GM18867 (cell line): ENCODE data around the gene EVA1C.
"Not testable (repeated sequence)": the region's sequence is repeated elsewhere in the genome, so short reads cannot be mapped to it uniquely, and the experiment has no call there.

Experiments used
- ATAC-seq: cut with Tn5 transposase; IDR thresholded peaks from one replicate; pipeline ENCODE4 v1.9.1; 2021; ENCODE audit warnings: mild to moderate bottlenecking, moderate library complexity; ENCODE audit not compliant: unreplicated experiment

Gene EVA1C

DNA sequence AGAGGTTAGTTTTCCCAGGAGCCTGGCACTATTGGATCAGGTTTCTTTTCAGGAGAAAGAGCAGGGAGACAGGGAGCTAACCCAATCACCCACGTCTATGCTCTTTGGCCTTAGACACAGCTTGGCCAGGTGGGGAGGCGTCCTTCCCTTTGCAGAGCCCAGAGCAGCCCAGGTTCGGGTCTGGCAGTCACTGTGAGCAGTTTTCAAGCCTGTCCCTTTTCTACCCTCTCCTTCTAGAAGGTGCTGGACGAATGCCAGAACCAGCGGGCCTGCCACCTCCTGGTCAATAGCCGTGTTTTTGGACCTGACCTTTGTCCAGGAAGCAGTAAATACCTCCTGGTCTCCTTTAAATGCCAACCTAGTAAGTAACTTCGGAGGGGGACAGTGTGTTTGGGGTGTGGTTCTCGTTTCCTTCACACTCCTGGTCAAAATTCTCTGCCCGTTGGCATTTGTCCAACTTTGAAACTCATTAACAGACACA is 44.9 kb downstream of the EVA1C start:
- ATAC-seq, result no peak

DNA sequence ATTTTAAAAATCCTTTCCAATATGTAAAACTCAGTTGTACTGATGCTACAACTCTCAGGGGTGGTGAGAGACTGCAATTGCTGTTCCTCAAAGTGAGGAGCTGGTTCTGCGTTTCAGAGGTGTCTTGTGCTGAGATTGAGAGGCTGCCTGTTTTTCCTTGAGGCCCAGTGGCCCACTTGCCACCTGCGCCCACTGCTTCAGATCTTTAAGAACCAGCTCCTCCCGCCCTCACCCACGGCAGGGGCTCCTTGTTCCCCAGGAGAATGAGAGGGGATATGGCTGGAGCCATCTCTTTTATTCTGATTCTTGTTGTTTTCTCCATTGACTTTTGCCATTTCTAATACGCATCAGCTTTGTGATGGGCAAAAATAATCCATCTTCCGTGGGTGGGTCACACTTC is 45.5 kb downstream of the EVA1C start:
- ATAC-seq, result no peak

DNA sequence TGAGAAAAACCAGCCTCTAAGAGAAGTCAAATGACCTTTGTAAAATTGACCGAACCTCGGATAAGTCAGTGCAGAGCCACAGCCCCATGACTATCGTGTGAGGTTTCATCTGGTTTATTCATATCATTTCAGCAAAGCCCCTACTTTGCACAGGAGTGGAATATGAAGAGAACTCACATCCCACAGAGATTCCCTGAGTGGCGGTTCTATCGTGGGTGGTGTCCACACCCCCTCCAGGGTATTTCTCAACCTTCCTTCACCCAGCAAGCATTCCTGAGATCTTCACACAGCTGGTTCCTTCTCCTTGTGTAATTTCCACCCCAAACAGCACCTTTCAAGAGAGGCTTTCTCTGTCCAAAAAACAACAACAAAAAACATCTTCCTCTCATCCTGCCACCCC is 47.5 kb downstream of the EVA1C start:
- ATAC-seq, result no peak

DNA sequence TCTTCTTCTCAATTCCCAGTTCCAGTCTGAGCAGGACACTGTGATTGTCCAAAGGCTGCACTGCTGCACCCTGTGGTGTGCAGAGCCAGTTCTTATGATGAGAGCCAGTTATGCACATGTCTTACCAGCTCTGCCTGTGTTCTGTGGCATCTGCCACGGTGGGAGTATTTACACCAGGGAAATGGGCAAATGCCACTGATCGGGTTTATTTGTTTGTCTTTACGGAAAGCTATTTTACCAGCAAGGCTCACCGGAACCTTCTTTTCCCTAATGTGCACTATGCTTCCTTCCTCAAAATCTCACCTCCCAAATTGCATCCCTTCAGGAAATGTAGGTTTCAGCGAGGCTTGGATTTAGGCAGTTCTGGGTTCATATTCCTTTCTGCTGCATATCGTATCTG is 49.0 kb downstream of the EVA1C start:
- no peak for ATAC-seq

DNA sequence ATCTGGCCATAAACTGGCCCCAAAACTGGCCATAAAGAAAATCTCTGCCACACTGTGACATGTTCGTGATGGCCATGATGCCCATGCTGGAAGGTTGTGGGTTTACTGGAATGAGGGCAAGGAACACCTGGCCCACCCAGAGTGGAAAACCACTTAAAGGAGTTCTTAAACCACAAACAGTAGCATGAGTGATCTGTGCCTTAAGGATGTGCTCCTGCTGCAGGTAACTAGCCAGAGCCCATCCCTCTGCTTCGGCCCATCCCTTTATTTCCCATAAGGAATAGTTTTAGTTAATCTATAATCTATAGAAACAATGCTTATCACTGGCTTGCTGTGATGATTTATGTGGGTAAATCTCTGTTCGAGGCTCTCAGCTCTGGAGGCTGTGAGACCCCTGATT is 50.1 kb downstream of the EVA1C start:
- ATAC-seq, result not testable (repeated sequence)

DNA sequence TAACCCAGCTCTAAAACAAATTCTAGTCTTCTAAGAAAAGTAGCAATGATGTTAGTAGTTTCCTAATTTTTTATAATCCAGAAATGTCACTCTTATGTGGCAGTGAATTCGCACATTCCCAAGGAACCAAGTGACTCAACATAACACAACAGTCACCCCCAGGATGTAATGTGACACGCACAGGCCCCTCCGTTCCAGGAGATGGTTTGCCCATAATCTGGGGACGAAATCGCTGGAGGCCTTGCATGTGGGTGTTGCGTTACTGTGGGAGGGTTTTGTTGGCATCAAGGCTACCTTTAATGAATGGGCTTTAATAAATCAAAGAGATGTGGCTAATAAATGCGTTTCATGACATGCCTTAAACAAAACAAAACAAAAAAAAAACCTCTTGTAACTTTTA is 50.9 kb downstream of the EVA1C start:
- no peak for ATAC-seq

DNA sequence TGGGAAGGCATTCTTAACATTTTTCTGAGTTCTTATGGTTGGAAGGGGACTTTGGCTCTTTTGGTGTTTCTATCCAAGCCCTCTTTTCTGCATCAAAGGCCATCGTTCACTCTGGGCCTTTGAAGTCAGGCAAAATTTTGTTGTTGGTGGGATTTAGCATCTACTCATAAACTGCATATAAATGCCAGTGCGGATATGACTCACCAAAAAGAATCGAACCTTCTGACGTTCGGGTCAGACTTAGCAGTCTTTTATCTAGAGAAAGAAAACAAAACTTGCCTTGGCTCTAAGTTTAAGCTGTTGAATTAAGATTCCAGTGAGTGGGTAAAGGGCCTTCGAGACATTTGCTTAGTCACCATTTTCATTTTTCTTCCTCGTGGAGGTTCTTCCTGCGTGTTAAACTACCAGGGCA is 51.4 kb downstream of the EVA1C start:
- ATAC-seq, result no peak

DNA sequence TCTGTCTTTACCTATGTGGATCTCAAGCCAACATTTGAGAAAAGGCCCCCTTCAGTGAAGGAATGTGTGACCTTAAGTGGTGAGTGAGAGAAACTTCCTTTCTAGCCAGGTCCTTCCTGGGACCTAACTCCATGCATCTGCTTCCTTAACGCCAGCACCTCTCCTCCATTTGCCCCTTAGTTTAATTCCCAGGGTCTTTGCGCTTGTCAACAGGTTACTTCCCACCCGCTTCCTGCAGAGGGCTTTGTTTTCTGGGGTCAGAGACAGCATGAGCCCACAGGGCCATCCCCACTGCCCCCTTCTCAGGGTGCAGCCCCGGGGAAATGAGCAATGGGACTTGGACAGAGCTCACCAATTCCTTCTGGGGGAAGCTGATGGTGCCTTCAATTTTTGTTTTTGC is 54.8 kb downstream of the EVA1C start:
- ATAC-seq, result no peak

DNA sequence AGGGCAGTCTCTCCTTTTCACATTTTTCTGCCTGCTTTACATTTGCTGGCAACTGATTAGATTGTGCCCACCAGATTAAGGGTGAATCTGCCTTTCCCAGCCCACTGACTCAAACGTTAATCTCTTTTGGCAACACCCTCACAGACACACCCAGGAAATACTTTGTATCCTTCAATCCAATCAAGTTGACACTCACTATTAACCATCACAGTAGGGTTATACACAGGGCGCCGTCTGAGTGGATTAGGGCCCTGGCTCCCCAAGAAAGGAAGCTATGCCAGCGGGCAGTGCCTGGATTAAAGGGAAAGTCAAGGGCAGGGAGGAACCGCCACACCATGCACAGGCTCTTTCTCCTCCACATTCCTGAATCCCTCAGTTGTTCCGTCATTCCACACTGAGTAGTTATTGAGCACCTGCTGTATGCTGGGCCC is 56.2 kb downstream of the EVA1C start:
- ATAC-seq, result no peak

DNA sequence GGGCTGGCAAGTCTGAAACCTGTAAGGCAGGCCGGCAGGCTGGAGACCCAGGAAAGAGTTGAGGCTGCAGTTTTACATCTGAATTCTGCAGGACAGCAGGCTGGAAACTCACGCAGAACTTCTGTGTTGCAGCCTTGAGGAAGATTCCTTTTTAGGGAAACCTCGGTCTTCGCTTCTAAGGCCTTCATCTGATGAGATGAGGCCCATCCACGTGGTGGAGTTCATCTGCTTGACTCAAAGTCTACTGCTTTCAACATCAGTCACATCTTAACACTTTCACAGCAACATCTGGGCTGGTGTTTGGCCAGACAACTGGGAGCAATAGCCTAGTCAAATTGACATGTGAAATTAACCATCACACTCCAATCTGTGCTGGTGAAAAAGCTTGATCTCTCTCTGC is 57.1 kb downstream of the EVA1C start:
- no peak for ATAC-seq

DNA sequence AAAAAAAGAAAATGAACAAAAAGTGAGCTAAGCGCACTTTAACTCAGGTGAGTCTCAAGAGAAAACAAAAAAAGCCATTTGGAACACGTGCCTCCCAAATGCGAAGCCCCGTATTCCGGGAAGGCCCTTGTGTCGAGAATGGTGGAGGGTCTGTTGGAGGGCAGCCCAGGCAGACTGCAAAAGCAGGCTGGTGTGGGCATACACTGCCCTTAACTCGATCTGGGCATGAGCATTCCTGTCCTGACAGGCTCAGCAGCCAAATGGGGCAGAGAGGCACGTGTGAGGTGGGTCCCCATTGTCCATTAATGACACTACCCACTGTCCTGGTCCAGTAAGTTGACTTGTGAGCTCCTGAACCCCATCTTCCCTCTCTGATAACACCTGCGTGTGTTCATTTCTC is 57.7 kb downstream of the EVA1C start:
- no peak for ATAC-seq

DNA sequence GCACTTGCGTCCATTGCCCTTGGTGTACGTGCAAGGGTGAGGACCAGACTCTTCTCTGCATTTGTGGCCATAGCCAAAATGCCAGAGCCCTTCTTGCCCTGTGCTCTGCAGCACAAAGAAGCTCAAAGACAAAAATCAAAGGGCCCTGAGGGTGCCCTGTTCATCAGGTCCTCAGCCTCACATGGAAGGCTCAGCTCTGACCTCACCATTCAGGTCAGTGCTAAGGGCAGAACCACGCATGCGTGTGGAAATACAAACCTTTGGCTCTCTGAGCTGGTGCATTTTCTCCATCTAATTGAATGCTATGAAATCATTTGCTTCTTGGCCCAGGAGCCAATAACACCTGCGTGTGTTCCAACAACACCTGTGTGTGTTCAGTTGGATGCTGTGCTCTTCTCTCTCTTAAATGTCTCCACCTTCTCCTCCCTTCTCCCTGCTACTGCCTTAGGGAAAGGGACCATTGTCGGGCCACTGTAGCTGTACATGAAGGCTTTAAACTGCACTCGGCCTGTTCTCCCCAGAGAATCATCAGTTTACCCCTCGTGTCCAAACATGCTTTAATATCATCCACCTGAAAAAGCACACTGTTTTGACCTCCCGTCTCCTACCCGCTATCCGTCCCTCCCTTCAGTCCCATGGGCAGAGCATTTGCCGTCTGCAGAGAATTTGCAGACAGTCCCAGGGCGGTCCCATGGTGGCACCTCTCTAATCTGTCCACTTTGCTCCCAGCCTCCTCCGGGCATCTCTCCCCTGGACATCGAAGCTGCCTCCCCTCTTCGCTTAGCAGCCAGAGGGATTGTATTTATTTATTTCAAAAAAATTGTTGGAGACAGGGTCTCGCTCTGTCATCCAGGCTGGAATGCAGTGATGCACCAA is 60.6 kb downstream of the EVA1C start:
- no peak for ATAC-seq

DNA sequence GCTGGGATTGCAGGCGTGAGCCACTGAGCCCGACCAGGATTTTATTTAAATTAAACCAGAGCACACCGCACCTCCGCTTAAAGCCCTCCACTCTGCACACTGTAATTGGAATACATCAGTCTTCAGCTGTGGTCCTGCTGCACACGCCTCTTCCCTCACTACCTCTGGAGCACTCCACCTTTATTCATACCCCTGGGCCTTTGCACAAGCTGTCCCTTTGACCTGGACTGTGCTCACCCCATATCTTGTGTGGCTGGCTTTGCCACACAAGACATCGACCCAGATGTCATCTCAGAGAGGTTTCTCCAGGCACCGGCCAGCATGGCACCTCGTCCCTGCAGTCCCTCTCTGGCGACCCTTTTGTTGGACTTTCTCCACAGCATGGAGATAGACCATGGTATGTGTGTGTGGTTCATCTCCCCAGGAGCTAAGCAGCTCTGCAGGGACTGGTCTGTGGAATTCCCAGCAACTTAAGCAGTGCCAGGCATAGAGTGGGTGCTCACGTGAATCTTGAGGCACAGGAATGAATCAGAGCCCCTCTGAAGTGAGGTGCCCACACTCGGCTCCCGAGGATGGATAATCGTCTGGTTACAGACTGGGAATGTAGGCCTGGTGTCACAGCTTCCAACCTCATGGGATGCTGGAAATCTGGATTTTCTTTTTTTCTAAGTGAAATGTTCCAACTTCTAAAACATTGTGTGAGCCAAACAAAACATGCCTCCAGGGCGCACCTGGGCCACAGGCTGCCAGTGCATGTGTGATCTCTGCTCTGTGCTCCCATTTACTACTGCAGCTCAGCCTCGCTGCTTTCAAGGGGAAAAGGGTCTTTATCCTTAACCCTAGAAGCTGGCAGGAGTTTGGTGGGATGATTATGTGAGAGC is 61.9 kb downstream of the EVA1C start:
- no peak for ATAC-seq

DNA sequence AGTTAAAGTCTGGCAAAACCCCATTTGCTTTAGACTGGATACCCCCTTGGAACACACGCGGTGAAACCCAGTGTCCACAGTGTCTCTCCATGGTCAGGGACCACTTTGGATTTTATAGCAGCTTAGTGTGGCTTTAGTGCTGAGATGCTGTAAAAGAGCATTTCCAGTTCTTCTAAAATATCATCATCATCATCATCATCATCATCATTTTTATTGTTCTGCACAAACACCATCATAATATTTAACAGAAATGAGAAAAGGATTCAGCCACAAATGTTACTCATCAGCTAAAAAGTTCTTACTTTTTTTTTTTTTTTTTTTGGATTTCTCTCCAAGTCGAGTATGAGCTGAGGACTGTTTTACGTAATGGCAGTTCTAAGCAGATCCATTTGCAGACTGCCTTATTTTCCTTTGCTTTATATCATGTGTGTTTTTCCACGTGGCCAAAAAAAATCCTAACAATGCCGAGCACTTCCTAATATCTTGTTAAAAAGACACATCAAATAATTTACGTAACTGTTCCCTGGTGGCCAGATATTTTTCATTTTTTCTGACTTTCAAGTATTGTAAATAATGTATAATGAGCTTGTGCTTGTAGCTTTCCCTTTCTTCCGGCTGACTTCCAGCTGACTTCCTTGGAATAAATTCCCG is 62.8 kb downstream of the EVA1C start:
- ATAC-seq, result no peak

DNA sequence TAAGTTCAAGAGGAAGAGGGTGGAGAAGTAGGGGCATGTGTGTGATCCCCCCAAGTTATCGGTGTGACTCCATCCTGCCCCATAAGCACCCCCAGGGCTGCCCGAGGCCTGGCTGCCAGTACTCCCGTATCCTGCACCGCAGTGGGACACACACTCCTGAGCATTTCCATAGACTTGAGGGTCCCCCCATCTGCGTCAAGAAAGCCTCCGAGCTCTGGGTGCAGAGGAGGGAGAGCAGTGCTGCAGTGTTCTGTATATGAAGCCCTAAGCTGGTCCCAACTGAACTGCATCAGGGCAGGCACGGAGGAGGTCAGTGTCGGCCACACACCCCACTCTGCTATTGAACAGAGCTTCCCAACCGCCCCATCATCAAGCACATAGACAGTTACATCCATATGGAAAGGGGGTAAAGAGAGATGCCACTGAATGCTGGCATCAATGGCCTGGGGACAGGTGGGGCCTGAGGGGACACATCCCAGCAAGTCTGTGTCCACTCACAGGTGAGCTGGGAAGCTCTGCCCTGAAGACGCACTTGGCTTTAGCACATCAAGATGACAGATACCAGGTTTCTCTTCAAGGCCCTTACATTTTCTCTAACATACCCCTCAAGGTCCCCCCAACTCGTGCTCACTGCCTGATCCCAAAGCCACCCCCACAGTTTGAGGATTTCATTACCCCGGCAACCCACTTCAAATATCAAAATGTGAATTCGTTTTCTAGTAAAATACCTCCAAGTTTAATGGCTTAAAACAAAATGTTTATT is 64.3 kb downstream of the EVA1C start:
- ATAC-seq, result no peak

DNA sequence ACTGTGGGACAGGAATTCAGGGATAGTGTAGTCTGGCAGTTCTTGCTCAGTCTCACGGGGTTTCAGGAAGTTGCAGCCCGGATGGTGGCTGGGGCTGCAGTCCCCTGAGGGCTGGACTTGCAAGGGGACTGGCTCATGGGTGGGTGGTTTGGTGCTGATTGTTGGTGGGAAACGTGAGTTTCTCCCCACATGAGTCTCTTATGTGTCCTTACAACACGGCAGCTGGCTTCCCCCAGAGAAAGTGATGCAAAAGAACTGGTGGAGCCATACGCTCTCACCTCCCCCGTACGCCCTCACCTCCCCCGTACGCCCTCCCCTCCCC is 64.9 kb downstream of the EVA1C start:
- ATAC-seq, result no peak

DNA sequence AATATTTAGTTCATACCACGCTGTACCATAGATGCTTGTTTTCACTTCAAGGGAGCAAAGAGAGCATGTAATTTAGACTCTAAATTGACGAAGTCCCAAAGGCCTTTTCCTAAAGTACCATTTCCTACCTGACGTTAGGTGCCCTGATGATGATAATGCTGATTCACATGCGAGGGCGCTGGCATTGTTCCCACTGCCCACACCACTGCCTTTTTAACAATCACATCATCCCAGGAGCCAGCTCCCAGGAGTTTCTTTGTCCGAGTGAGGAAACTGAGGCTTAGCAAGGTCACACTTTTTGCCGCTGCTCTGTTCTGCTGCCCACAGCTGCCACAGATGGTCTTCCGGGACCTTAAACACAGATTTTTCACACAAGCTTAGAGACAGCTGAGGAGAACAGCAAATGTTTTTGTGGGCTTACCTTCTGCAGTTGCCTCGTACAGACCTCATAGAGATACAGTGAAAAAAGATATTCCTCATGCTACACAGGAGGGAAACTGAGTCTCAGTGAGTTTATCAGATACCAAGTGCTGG is 69.4 kb downstream of the EVA1C start:
- no peak for ATAC-seq

DNA sequence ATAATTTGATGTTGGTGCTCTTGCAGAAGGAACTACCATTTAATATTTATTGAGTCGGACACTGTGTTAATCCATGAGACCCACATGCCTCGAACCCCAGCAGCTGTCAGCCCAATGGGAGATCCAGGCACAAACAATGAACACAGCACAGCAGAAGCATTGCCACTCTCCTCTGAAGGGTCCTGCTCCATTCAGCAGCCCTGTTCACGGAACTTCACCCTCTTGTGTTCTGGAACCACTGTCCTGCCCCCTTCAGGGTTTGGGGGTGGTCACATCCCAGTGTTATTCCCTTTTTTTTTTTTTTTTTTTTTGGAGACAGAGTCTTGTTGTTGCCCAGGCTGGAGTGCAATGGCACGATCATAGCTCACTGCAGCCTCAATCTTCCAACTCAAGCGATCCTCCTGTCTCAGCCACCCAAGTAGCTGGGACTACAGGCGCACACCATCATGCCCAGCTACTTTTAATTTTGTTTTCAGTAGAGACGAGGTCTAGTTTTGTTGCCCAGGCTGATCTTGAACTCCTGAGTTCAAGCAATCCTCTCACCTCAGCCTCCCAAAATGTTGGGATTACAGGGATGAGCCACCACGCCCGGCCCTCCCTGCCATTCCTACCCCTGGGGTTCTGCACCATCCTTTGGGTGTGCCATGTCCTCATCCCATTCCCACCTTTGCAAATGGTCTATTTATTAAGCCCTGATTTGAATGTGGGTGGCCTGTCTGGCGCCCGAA is 70.2 kb downstream of the EVA1C start:
- no peak for ATAC-seq

DNA sequence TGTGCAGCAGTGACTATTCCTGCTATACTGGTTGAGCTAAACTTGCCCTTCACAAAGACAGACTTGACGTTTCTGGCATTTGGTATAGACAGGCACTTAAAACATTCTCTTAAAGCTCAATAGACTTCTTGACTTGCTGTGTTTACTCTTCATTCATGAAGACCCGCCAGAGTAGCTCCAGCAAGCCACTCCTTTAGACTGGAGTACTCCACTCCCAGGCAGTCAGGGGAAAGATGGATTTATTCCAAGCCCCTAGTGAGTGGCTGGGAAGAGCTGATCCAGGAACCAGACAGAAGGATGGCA is 70.7 kb downstream of the EVA1C start:
- ATAC-seq, result no peak
